Activated naive CD4-positive, alpha-beta T cell treated with anti-CD3 and anti-CD28 coated beads, Interleukin-2, amount 50 U/mL, for 24 hours (primary cell): Measurements from ENCODE around the gene ZIC2.

Experiments used
- H3K27ac Mint-ChIP-seq: one replicate; pipeline ENCODE4 v1.8.0; 2021; ENCODE audit warnings: mild to moderate bottlenecking, mixed read lengths
- H3K27me3 Mint-ChIP-seq: one replicate; pipeline ENCODE4 v1.8.0; 2021; ENCODE audit warnings: mixed read lengths
- H3K36me3 Mint-ChIP-seq: one replicate; pipeline ENCODE4 v1.8.0; 2021; ENCODE audit warnings: mixed read lengths
- H3K4me1 Mint-ChIP-seq: one replicate; pipeline ENCODE4 v1.8.0; 2021; ENCODE audit warnings: mixed read lengths
- H3K4me3 Mint-ChIP-seq: one replicate; pipeline ENCODE4 v1.8.0; 2021; ENCODE audit warnings: mild to moderate bottlenecking, mixed read lengths
- H3K9me3 Mint-ChIP-seq: one replicate; pipeline ENCODE4 v1.8.0; 2021; ENCODE audit warnings: mixed read lengths

Gene ZIC2

GRCh38 chr13:99968521-99969452, 12.8 kb upstream of the ZIC2 start:
- Mint-ChIP-seq H3K27ac (peak overlapping the region; percentile 89), H3K9me3 (peaks cover 15% of the 10 kb centered on the region), H3K4me3 (peak overlapping the region; percentile 89), H3K36me3 (peaks cover 14% of the 10 kb centered on the region), H3K27me3 (peaks cover 58% of the 10 kb centered on the region), H3K4me1 (peaks cover 20% of the 10 kb centered on the region)

GRCh38 chr13:99969453-99969918, 12.1 kb upstream of the ZIC2 start:
- peaks cover 20% of the 10 kb centered on the region for H3K4me1 Mint-ChIP-seq
- H3K9me3 Mint-ChIP-seq, result peaks cover 16% of the 10 kb centered on the region
- peaks cover 14% of the 10 kb centered on the region for H3K36me3 Mint-ChIP-seq
- H3K27me3 Mint-ChIP-seq, result peaks cover 59% of the 10 kb centered on the region
- H3K4me3 Mint-ChIP-seq, result peak overlapping the region; percentile 89
- H3K27ac Mint-ChIP-seq, result peak overlapping the region; percentile 89

- Mint-ChIP-seq H3K9me3 (peaks cover 16% of the 10 kb centered on the region), H3K27ac (no peak overlapping the region)
Measured at GRCh38 chr13:99969919-99970650, 11.5 kb upstream of the ZIC2 start.

GRCh38 chr13:99970651-99971575, 10.7 kb upstream of the ZIC2 start:
- peaks cover 14% of the 10 kb centered on the region for H3K36me3 Mint-ChIP-seq
- H3K4me1 Mint-ChIP-seq, result peaks cover 20% of the 10 kb centered on the region
- H3K9me3 Mint-ChIP-seq, result peaks cover 16% of the 10 kb centered on the region
- peak overlapping the region; percentile 60 for H3K27ac Mint-ChIP-seq
- H3K4me3 Mint-ChIP-seq, result no peak overlapping the region
- H3K27me3 Mint-ChIP-seq, result peaks cover 58% of the 10 kb centered on the region

More at GRCh38 chr13:99969919-99970650, 11.5 kb upstream of the ZIC2 start:
- Mint-ChIP-seq H3K36me3 (peaks cover 14% of the 10 kb centered on the region), H3K4me3 (peak overlapping the region; percentile 82), H3K4me1 (peaks cover 20% of the 10 kb centered on the region), H3K27me3 (peaks cover 63% of the 10 kb centered on the region)

- Mint-ChIP-seq H3K4me3 (peak within 1 kb of the TSS; percentile 49), H3K36me3 (peaks cover 14% of the 10 kb centered on the region), H3K4me1 (peaks cover 20% of the 10 kb centered on the region), H3K9me3 (peaks cover 22% of the 10 kb centered on the region), H3K27ac (peak within 1 kb of the TSS; percentile 79), H3K27me3 (peaks cover 58% of the 10 kb centered on the region)
Measured at GRCh38 chr13:99971576-99972189, 9.9 kb upstream of the ZIC2 start, which contains the start of gene ZIC5. ZIC5 (minus strand) TSS chr13:99971767; CDS start chr13:99971603, 164 bp downstream.

GRCh38 chr13:99972190-99972731, 9.3 kb upstream of the ZIC2 start:
- peaks cover 14% of the 10 kb centered on the region for H3K36me3 Mint-ChIP-seq
- peaks cover 20% of the 10 kb centered on the region for H3K4me1 Mint-ChIP-seq
- peak overlapping the region; percentile 49 for H3K4me3 Mint-ChIP-seq
- peaks cover 25% of the 10 kb centered on the region for H3K9me3 Mint-ChIP-seq
- peak overlapping the region; percentile 79 for H3K27ac Mint-ChIP-seq
- peaks cover 60% of the 10 kb centered on the region for H3K27me3 Mint-ChIP-seq

- Mint-ChIP-seq H3K27ac (peak overlapping the region; percentile 80), H3K9me3 (peaks cover 20% of the 10 kb centered on the region), H3K27me3 (peaks cover 62% of the 10 kb centered on the region), H3K4me3 (no peak overlapping the region), H3K36me3 (peaks cover 11% of the 10 kb centered on the region), H3K4me1 (peaks cover 13% of the 10 kb centered on the region)
Measured at GRCh38 chr13:99973163-99973807, 8.3 kb upstream of the ZIC2 start.

GRCh38 chr13:99973808-99974185, 7.8 kb upstream of the ZIC2 start:
- Mint-ChIP-seq H3K4me1 (peaks cover 16% of the 10 kb centered on the region), H3K36me3 (peaks cover 11% of the 10 kb centered on the region), H3K4me3 (no peak overlapping the region), H3K27me3 (peaks cover 65% of the 10 kb centered on the region), H3K27ac (peak overlapping the region; percentile 80), H3K9me3 (peaks cover 20% of the 10 kb centered on the region)

- peaks cover 62% of the 10 kb centered on the region for H3K27me3 Mint-ChIP-seq
- peaks cover 12% of the 10 kb centered on the region for H3K4me1 Mint-ChIP-seq
- H3K27ac Mint-ChIP-seq, result peak overlapping the region; percentile 51
- H3K9me3 Mint-ChIP-seq, result peaks cover 20% of the 10 kb centered on the region
- peak overlapping the region; percentile 15 for H3K4me3 Mint-ChIP-seq
- peaks cover 10% of the 10 kb centered on the region for H3K36me3 Mint-ChIP-seq
Measured at GRCh38 chr13:99974296-99974938, 7.2 kb upstream of the ZIC2 start.

GRCh38 chr13:99974939-99975561, 6.5 kb upstream of the ZIC2 start:
- H3K4me1 Mint-ChIP-seq, result peaks cover 8% of the 10 kb centered on the region
- H3K36me3 Mint-ChIP-seq, result peaks cover 10% of the 10 kb centered on the region
- H3K27ac Mint-ChIP-seq, result peak overlapping the region; percentile 30

GRCh38 chr13:99975626-99976025, 6.0 kb upstream of the ZIC2 start:
- H3K27me3 Mint-ChIP-seq, result peaks cover 57% of the 10 kb centered on the region
- H3K36me3 Mint-ChIP-seq, result peaks cover 10% of the 10 kb centered on the region
- H3K27ac Mint-ChIP-seq, result no peak overlapping the region
- H3K9me3 Mint-ChIP-seq, result peaks cover 20% of the 10 kb centered on the region
- no peak overlapping the region for H3K4me3 Mint-ChIP-seq
- peaks cover 6% of the 10 kb centered on the region for H3K4me1 Mint-ChIP-seq

More at GRCh38 chr13:99974939-99975561, 6.5 kb upstream of the ZIC2 start:
- H3K27me3 Mint-ChIP-seq, result peaks cover 59% of the 10 kb centered on the region
- H3K9me3 Mint-ChIP-seq, result peaks cover 20% of the 10 kb centered on the region
- H3K4me3 Mint-ChIP-seq, result no peak overlapping the region

- Mint-ChIP-seq H3K9me3 (peaks cover 20% of the 10 kb centered on the region), H3K27me3 (peaks cover 56% of the 10 kb centered on the region), H3K27ac (no peak overlapping the region), H3K36me3 (peaks cover 10% of the 10 kb centered on the region), H3K4me3 (no peak overlapping the region), H3K4me1 (peaks cover 6% of the 10 kb centered on the region)
Measured at GRCh38 chr13:99976575-99976974, 5.0 kb upstream of the ZIC2 start.

- Mint-ChIP-seq H3K36me3 (peaks cover 6% of the 10 kb centered on the region), H3K4me1 (peaks cover 6% of the 10 kb centered on the region), H3K4me3 (no peak overlapping the region), H3K9me3 (peaks cover 20% of the 10 kb centered on the region), H3K27me3 (peaks cover 51% of the 10 kb centered on the region), H3K27ac (peak overlapping the region; percentile 62)
Measured at GRCh38 chr13:99977334-99977911, 4.2 kb upstream of the ZIC2 start.
